GM13977 (cell line): ENCODE results near the gene ADCY10.

Experiments used
- DNase-seq: peaks from one replicate; pipeline ENCODE4 v3.0.0; 2012; ENCODE audit warnings: low spot score
- CTCF ChIP-seq: IDR thresholded peaks from 2 replicates; pipeline ENCODE4 v1.5.1; 2012; ENCODE audit warnings: mild to moderate bottlenecking, control low read depth; ENCODE audit not compliant: insufficient read depth; ENCODE audit errors: extremely low read depth, missing control alignments
- in situ Hi-C: fragments of 300-500 bp; cut with MboI; formaldehyde crosslinking; loops from one replicate; pipeline ENCODE4 v1.12.0; 2022; ENCODE audit warnings: low sequenced_read_pairs, low pct_unique_long_range_greater_than_20kb, mixed read lengths, inconsistent platforms; ENCODE audit not compliant: unreplicated experiment

Gene ADCY10

GRCh38 chr1:167943541-167943940 is 29.6 kb upstream of the ADCY10 start:
- in situ Hi-C loops: no loop called here
- DNase-seq: no peak
- no peak for TF ChIP-seq CTCF

GRCh38 chr1:167940264-167940663 is 26.3 kb upstream of the ADCY10 start:
- TF ChIP-seq CTCF: no peak
- in situ Hi-C loops: no loop called here
- DNase-seq: no peak

GRCh38 chr1:167938080-167938636 is 24.2 kb upstream of the ADCY10 start:
- no peak for DNase-seq
- in situ Hi-C loops: no loop called here
- no peak for TF ChIP-seq CTCF

GRCh38 chr1:167937709-167938010 is 23.7 kb upstream of the ADCY10 start:
- TF ChIP-seq CTCF: no peak
- in situ Hi-C loops: no loop called here
- no peak for DNase-seq

- TF ChIP-seq CTCF: no peak
- in situ Hi-C loops: no loop called here
- DNase-seq: peak; percentile 71
Observed at GRCh38 chr1:167936930-167937708, 23.2 kb upstream of the ADCY10 start, which contains the start of gene MPC2. TSS of gene MPC2 (minus strand) at chr1:167937072. CDS start at chr1:167935841, 1,231 bp downstream.

- TF ChIP-seq CTCF: no peak
- in situ Hi-C loops: no loop called here
- DNase-seq: peak; percentile 97
Observed at GRCh38 chr1:167936068-167936929, 22.4 kb upstream of the ADCY10 start, which contains the start of gene DCAF6. TSS of gene DCAF6 (plus strand) at chr1:167936683. CDS start at chr1:167936912, 229 bp downstream.
